Right forelimb (tissue), 1 donor: ENCODE results near the gene UTRN.

ENCODE experiments used
- DNase-seq: peaks from one replicate; pipeline ENCODE4 v3.0.0-alpha.2; 2018

The UTRN gene

DNA sequence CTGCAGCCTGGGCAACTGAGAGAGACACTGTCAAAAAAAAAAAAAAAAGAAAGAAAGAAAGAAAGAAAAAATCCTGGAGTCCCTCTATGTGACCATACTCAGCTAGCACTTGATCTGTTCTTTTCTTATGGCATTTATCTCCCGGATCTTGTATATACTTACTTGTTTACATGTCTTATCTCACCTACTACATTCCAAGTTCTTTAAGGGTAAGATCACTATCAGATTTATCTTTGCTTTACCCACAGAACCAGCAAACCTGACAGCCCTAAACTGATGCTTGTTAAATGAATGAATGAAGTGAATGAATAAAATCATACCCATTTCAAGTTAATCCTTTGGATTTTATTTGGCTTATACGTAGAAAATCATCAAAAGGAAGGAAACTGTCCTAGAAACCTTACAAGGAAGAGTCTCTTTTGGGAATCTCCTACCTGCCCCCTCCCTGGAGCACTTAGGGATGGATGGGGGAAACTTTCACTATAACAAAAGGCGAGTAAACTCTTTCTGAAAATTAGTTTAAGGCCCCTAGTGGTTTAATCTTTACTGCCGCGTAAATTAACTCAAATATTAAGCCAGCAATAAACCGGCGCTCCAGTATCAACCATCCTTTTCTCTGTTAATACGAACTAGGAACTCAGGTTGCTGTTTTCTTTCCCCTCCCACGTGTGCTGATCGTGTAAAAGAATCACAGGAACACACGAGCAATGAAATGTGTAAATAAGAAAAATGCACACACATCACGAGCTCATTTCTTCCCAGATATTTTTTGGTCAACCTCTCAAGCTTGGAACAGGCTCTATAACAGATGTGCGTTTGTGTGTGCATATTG is 1.3 kb upstream of the UTRN start:
- DNase-seq, result no peak

DNA sequence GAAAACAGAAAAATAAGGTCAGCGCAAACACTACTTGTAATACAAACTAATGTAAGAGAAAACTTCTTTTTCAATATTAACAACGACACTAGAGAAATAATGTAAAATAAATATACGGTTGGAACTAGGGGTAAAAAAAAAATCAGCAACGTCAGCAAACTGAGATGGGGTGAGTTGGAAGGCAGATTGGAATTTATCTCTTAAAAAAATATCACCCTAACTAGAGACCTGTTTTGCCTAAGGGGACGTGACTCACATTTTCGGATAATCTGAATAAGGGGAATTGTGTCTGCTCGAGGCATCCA is 705 bp upstream of the UTRN start:
- no peak for DNase-seq

DNA sequence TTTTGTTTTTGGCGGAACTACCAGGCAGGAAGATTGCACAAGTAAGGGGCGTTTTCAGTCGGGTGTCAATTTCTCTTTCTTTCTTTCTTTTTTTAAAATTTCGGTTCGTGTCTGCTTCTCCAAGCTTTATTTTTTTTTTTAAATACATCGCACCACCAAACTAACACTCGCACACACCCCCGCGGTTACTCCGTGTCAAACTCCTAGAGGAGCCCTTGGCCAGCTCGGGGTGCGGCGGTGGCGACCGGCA is 338 bp downstream of the UTRN start:
- DNase-seq, result no peak

DNA sequence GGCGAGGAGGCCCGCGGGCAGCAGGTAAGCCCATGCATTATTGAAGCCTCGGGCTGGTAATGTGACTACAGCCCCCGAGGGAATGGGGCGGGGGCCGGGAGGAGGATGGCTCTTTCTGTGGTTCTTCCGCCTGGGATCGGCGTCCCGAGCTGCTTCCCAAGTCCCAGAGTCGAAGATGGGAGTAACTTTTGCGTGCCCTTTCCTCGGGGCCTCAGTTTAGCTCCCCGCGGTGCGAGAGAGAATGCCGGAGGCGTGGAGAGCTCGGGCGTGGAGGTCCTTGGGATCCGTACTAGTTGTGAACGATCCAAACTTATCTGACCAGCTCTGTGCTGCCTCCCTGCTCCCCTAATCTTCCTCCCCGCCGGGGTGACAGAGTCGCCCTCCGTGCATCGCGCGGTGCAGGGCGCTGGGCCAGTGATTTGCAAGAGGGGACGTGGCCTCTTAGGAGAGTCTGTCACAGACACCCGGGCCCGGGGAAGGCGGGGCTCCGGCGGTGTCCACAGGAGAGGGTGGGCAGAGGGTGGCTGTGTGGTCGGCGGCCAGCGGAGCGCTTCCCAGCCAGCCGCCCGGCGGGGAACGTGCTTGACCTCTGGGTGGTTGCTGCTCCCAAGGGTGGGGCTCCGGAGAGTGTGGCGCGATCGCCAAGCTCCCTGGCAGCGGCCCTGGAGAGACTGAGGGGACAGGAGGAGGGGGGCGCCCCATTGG is 815 bp downstream of the UTRN start:
- peak; percentile 82 for DNase-seq

DNA sequence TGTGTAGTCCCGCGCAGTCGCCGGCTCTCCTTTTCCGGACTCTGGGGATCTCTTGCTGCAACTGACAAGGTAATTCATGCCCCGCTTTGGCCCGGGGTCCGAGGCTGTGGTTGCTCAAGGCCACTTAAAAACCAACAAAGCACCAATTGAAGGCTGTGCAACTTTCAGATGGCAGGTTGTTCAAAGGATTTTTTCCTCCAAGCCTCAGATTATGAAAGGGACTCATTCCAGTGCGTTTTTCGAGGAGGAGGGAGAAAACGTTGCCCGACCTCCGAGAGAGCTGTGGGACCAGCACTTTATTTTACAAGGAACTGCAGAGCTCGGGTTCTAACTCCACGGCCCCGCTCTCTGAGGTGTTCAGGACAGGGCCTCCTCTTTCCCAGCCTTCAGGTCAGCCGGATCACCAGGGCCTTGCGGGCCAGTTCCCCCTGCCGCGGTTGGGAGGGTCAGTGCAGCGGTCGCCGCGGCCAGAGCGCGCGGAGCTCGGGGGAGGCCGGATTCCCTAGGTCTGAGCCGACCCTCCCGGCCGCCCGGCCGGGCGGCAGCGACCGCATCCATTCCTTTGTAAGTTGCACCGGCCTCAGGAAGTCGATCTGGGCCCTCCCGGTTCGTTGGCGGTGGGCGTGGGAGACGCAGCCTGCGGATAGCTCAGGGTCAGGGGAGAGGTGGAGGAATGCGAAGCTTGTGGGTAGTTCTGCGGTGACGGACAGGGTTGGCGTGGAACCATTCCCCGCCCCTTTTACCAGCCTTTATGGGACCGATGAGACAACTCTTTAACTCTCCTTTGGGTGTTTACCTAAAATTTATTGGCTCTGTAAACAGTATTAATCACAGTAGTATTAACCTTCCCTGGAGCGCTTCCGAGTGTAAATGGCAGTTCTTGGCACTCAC is 1.6 kb downstream of the UTRN start:
- peak; percentile 77 for DNase-seq

DNA sequence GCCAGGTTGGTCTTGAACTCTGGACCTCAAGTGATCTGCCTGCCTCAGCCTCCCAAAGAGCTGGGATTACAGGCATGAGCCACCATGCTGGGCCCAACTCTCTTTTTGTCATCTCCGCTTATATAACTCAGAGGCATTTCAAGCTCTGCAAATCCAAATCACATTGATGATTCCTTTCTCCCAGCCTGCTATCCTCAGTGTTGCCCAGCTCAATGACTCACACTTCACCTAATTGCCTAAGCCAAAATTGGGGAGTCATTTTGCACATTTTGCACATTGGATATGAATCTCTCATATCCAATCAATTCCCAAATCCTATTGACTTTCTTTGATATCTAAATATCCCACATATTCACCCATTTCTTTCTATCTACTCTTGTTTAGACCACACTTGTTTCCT is 3.9 kb downstream of the UTRN start:
- DNase-seq, result no peak

DNA sequence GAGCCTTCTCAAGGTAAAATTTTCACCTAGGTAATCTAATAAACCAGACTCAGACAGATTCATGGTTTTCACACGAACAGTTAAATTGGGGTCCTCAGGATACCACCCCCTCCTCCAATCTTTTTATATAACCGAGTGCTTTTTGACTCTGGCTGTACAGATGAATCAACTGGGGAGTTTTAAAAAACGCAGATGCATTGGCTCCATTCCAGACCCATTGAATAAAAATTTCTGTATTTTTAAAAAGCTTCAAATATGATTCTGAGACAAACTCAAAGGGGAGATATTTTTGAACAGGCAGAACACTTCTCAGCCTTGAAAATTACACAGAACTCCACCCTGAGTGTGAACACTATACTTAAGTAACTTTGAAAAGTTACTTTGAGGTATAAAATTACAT is 7.2 kb downstream of the UTRN start:
- DNase-seq, result no peak

DNA sequence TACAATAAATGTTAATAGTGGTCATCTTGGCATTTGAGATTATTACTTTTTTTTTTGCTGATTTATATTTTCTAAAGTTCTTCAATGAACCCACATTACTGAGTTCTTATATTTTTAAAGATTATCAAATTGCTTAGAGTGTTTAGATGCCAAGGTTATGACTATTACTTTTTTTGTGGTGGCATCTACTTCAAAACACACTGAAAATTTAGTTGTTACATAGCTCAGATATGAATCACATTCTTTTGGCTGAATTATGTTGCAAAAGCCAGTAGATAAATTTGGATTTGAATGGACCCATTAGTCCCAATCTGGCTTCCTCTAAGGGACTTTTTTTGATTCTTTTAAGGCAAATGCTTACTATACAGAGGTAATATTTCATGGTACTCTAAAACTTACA is 8.9 kb downstream of the UTRN start:
- no peak for DNase-seq

DNA sequence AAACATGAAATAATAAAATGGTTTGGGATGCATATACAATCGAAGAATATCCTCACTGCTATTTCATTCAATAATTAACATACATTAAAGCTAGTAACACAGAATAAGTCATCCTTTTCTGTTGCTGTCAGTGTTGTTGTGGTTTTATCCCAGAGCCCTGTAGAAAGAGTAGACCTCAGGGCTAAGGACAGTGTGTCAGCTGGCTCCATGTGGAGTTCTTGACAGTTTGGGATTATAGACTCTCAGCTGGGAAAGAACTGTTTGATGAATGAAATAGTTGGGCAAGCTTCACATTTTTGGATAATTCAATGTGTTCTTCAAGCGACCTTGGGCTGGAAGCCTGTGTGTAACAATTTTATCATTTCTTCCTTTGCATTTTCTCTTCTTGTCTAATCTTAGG is 10.1 kb downstream of the UTRN start:
- DNase-seq, result no peak

DNA sequence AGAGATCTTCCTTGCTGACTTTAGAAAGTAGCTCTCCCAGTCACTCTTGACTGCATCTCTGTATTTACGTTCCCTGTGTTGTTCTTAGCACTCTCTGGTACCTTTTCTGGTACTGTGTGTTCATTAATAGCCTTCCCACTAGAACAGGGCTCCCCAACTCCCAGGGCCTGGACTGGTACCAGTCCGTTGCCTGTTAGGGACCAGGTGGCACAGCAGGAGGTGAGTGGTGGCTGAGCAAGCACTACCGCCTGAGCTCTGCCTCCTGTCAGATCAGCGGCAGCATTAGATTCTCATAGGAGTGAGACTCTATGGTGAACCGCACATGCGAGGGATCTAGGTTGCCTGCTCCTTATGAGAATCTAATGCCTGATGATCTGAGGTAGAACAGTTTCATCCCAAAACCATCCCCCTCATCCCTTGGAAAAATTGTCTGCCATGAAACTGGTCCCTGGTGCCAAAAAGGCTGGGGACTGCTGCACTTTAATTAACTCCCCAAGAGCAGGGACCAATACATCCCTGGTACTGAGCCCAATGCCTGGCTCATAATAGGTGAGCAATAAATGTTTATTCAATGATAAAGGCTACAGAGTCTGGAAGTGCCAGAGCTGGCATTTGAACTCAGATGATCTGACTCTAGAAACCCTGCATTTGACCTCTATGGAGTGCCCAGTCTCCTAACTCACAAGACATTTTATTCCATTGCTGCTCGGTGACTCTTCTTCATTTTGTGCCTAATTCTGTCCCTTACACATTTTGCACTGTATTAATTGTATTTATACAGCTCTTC is 11.0 kb downstream of the UTRN start:
- no peak for DNase-seq

DNA sequence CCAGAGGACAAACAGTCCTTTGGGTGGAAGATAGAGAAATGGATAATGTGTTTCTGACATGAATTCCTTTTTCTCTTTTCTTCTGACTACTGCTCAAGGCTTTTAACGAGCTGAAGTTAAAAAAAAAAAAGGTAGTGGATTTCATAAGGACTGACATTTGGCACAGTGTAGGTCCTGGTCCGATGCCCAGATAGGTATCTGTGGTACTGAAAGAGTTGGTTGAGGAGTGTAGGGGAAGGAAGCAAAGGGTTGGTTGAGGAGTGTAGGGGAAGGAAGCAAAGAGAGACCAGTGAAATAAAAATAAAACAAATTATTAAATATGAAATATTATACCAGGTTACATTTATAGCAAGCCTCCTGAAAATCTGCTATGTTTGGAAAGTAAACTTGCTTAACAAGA is 11.8 kb downstream of the UTRN start:
- no peak for DNase-seq

DNA sequence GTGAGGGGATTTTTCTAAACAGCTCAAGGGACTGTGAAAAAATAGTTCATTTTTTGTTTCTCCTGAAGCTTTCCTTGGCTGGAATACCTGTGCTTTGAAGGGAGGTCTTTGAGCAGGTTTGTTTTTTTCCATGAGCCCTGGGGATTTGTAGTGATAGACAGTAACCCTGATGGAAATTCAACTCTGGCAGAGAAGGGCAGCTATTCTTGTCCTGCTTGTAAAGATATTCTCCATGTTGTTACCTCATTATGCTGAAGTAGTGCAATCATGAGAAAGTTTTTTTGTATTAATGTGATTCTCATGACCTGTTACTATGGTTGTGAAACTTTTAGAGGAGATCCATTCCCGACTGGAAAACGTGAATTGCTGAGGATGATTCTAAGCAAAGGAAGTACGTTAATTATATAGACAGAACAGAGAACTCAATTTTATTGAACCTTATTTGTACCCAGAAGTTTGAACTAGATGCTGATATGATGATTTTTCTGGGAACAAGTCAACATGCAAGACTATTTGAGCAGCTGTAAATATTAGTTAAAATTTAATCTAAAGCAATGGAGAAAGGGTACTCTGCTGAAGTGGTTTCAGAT is 12.5 kb downstream of the UTRN start:
- no peak for DNase-seq

DNA sequence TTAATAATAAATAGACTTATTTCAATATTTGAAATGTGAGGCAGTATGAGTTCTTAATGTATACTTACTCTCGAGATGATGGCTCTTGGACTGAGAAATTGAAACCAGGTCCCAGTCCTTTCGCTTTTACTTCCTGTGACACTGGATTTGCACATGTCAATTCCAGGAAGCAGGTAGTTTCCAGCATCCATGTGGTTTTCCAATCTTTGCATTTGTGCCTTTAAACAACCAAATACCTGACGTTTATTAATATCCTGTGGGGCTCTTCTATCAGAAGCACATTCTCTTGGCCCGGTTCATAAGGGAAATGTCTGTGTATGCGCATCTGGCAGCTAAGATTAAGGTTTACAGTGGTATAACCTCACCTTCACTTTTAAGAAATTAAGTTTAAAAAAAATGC is 13.1 kb downstream of the UTRN start:
- DNase-seq, result no peak

DNA sequence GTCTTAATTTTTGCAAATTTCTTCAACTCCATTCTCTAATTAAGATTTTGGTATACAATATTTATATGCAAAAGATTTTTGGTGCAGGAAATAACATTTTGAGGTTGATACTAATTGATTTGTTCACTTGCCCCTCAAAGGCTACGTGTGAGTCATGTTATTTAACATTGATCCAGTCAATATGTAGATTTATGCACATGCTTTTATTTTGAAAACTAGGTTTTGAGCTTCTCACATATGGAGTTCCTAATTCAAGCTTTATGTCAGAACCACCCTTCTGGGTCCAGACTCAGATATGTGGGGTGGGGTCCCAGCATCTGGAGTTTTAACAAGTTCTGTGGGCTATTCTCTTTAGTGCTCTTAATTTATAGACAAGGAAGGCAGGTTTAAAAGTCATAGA is 13.8 kb downstream of the UTRN start:
- no peak for DNase-seq

DNA sequence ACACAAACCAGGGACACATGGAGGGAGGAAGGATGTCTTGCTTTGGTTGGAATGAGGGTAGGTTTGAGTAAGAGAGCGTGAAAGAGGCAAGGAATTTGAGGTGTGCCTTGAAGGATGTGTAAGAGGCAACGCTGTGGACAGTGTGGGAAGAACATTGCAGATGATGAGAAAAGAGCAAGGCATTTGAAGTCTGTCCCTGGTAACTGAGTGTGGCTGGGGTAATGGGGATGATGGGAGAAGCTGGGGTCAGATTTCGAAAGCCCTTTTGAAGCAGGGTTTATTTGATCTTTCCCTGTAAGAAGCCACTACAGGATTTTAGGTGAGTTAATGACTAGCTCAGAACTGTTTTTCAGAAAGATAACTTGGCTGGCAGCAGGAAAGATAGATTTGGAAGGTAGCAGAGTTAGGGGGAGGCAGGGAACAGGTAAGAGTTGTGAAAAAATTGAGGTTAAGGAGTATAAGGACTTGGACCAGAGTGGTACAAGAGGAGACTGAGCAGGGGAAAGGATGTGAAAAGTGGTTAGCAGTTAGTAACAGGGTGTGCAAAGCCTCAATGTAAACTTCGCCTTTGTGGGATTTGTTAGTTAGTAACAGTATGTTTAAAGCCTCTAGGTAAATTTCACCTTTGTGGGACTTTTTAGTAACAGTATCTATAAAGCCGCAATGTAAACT is 17.7 kb downstream of the UTRN start:
- no peak for DNase-seq

DNA sequence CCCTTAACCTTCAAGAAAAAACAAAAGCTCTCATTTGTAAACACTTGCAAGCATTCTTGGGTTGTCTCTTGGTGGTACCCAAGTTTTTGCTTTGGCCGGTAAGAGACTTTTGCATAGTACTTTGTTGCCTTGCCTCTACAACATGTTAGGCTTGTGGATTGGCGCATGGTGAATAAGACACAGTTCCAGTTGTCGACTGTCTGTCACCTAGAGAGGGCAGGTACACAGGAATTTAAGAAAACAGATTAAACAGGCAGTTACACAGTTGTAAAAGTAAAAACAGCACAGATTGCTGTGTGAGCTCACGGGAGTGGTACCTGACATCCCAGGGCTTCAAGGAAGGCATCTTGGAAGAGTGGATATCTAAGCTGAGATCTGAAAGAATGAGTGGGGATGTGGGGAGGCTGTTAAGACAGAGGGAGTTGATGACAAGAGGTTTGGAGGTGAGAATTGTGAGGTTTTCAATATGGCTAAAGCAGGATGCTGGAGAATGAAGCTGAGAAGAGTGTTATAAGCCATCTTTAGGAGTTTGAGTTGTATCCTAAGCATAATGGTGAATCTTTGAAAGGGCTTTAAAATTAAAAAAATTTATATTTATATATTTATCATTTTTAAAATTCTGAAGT is 19.2 kb downstream of the UTRN start:
- no peak for DNase-seq

DNA sequence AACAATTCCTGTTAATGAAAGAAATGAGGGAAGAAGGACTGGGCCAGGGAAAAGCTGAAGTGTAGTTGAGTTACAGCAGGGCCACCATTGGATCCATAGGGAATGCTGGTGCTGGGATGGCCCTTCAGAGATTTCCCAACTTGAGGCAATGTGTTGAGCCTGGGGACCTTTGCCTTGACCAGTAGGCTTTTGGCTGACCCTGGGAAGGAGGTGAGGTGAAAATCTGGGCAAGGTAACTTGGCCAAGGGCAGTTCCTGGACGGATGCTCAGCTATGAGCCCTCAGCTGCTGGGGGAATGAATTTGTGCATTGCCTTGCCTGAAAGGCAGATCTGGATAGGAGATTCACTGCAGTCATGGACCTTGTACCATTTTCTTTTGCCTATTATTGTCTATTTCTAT is 20.4 kb downstream of the UTRN start:
- no peak for DNase-seq

DNA sequence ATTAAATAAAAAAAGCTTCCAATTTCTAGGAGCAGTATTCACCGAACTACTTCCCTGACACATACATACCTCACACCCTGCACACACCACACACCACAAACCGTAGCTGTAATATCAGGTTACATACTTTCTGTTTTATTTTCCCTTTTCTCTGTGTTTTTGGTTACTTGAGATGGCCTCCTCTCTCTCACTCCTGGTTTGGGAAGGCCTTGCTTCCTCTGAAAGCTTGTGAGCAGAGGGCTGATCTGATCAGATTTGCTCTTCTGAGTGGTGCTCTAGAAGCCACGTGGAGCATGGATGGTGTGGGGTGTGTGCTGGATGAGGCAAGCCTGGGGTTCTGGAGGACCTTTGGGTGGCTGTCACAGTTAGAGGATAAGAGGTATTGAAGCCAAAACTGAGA is 20.9 kb downstream of the UTRN start:
- DNase-seq, result no peak

DNA sequence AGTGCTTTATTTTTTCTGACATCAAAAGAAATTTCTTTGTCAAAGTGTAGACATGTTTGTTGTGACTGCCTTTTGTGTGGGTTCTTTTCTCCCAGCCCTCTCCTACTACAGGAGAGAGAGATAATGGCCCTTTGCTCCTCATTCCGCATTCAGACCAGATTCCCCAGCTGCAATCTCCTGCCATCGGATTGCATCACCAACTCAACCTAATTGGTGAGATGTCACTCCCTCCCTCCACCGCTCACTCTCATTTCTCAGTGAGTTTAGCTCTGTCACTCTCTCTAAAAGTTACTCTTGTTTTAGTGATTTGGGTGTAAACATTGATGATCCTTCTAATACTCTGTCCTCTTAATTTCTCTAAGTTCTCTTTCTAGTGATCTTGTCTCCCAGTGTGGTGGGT is 22.7 kb downstream of the UTRN start:
- no peak for DNase-seq

DNA sequence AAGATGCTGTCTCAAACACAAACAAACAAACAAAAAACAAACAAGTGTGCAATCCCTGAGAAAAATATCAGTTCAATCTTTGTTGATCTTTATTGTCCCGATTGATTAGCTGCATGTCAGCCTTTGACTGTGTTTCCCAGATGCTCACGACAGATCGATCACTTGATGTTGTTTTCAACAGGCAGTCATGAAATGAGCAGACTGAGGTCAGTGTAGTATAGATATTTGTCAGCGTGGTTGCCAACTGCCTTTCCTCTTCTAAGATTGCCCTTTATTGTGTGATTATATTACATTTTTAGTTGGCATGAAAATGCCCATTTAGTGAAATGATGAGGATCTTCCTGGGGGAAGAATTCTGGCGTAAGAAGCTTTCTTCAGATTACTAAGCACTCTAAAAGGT is 25.6 kb downstream of the UTRN start:
- DNase-seq, result no peak

DNA sequence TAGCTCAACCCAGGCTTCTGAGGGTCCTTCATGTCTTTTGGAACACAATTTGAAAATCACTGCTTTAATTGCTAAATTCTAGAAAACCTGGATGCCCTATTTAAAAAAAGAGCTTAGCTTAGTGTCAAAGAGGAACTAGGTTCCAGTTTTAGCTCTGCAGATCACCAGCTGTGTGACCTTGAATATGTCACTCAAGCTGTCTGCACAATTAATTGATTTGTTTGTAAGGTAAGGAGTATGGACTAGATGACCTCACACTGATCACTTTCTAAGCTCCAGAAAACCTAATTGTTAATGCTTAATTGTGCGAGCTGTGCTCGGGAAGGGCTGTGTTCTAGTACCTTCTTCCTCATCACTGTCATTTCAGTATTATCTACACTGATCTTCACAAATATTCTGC is 26.2 kb downstream of the UTRN start:
- no peak for DNase-seq

DNA sequence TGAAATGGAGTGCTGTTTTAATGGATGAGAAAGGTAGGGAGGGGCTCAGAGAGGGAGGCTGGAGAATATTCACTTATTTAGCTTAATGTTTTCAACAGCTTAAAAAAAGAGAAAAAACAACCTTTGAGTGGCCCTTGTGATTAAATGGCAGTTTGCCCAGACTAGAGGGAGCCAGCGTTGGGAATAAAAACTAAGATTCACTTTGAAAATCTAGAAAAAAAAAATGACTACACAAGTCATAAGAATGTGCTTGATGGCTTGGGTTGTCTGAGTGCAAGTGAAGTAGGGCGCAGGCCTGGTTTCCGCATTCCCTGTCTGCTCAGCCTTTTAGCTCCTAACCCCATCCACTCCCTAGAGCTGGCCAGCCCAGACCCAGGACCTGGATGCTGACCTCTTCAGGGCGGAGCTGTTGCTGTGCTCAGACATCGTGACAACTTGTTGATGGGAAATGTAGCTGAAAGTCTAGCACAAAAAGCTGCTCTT is 28.9 kb downstream of the UTRN start:
- no peak for DNase-seq
